ENCODE measurements around the gene VASH1.

DNA sequence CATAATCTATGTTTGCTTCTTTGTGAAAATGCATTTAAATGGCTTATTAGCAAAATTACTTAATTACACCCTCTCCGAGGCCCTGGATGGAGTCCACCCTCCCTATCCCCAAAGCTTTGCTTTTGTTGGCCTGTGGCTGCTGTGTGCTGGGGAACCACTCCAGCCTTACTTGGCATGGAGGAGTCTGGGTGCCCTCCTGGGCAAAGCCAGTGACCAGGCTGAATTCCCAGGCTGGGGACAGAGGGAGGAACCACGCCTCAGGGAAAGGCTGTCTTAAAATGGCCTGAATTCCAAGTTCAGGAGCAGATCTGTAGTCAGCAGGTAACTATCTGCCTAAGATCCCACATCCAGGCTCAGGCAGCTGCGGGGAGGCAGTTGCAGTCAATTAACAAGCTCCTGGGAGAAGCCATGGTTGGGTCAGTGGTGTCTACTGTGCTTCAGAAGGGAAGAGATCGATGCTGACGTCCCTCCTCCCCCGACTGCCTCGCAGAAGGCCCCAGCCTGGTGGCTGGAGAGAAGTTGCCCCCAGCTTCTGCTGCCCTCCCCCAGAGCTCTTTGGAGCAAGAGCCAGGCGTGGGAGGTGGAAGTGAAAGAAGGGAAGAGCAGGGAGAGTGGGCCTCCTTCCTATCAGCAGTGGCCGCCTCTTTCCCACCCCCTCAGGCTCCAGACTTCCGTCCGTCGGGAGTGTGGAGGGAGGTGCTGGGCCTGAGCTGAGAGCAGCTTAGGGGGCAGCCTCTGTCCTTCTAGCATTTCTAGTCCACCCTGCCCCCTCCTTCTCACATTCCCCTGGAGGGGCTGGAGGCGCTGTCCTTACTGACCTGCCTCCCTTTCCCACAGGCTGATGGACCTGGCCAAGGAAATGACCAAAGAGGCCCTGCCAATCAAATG lies 11.3 kb downstream of the VASH1 start:
- TF ChIP-seq, protein P1, sequence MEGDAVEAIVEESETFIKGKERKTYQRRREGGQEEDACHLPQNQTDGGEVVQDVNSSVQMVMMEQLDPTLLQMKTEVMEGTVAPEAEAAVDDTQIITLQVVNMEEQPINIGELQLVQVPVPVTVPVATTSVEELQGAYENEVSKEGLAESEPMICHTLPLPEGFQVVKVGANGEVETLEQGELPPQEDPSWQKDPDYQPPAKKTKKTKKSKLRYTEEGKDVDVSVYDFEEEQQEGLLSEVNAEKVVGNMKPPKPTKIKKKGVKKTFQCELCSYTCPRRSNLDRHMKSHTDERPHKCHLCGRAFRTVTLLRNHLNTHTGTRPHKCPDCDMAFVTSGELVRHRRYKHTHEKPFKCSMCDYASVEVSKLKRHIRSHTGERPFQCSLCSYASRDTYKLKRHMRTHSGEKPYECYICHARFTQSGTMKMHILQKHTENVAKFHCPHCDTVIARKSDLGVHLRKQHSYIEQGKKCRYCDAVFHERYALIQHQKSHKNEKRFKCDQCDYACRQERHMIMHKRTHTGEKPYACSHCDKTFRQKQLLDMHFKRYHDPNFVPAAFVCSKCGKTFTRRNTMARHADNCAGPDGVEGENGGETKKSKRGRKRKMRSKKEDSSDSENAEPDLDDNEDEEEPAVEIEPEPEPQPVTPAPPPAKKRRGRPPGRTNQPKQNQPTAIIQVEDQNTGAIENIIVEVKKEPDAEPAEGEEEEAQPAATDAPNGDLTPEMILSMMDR (IDR thresholded peaks at IDR 0.05; ENCODE audit: insufficient read depth, low read depth, low read length) = no peak
- TF ChIP-seq EZH2 (IDR thresholded peaks at IDR 0.05; ENCODE audit: insufficient read depth, low read length) = no peak
